Prostate gland (tissue), 2 donors: ENCODE data around the gene NUMBL. TPM values are rescaled to one million over a fixed set of nuclear protein-coding genes. Genes with fewer than 3 reads are reported as not detected.
"Not testable (repeated sequence)": the region's sequence is repeated elsewhere in the genome, so short reads cannot be mapped to it uniquely, and the experiment has no call there.

ENCODE experiments used
- DNase-seq: peaks from one replicate; pipeline ENCODE4 v3.0.0-alpha.2; 2019; ENCODE audit warnings: low spot score
- H3K27ac ChIP-seq, 2 donors: fragments of 200-600 bp; sonication (generic); 2 replicates each; pipeline ENCODE4 v1.5.1; 2017 to 2019
- H3K27me3 ChIP-seq: fragments of 200-600 bp; sonication (generic); replicated peaks from 2 replicates; pipeline ENCODE4 v1.5.1; 2019; ENCODE audit not compliant: insufficient read depth
- H3K36me3 ChIP-seq, 2 donors: fragments of 200-600 bp; sonication (generic); 1 replicate in 1 of 2; 2 replicates in 1 of 2; pipeline versions ENCODE4 v1.5.1 to v1.8.1; 2017 to 2019
- H3K4me1 ChIP-seq: fragments of 200-600 bp; sonication (generic); replicated peaks from 2 replicates; pipeline ENCODE4 v1.5.1; 2019
- H3K4me3 ChIP-seq, 2 donors: fragments of 200-600 bp; sonication (generic); 2 replicates each; pipeline ENCODE4 v1.5.1; 2017 to 2019
- H3K9me3 ChIP-seq: fragments of 200-600 bp; sonication (generic); 2 replicates; pipeline ENCODE4 v1.5.1; 2017
- POLR2A ChIP-seq: fragments of 450-650 bp; IDR thresholded peaks from one replicate; pipeline ENCODE4 v1.6.1; 2016; ENCODE audit warnings: antibody characterized with exemption, mild to moderate bottlenecking
- POLR2AphosphoS5 ChIP-seq: sonication (generic); formaldehyde crosslinking; IDR thresholded peaks from one replicate; pipeline ENCODE4 v1.6.1; 2017; ENCODE audit warnings: antibody characterized with exemption
- WGBS: methylation state at CpG from one replicate; pipeline ENCODE4 v1.1.5; 2018; 5-methylcytosine and 5-hydroxymethylcytosine counted together
- intact Hi-C: fragments of 100-400 bp; cut with DNase I; formaldehyde crosslinking; loops from one replicate; pipeline ENCODE4 v1.14.2; 2022
- total RNA-seq, 2 donors: library from RNA; depleted of rRNA; stranded (reverse); fragments of >200 nt; gene quantifications; one replicate each; pipeline ENCODE4 v1.1.0, GENCODE V29; 2016
- TF ChIP-seq, protein P1 (sequence below), 4 experiments: fragments of 200-600 bp in 2 of 4; fragments of 450-650 bp in 2 of 4; sonication (generic) in 2 of 4; IDR thresholded peaks; 1 replicate in 3 of 4; 2 replicates in 1 of 4; pipeline ENCODE4 v1.5.1; 2016 to 2019; ENCODE audit warnings: antibody characterized with exemption in 4 of 4, mild to moderate bottlenecking in 2 of 4, moderate library complexity in 2 of 4

Gene NUMBL
- total RNA-seq, 2 donors from 2014 or later, result 24.3 to 102 TPM

DNA sequence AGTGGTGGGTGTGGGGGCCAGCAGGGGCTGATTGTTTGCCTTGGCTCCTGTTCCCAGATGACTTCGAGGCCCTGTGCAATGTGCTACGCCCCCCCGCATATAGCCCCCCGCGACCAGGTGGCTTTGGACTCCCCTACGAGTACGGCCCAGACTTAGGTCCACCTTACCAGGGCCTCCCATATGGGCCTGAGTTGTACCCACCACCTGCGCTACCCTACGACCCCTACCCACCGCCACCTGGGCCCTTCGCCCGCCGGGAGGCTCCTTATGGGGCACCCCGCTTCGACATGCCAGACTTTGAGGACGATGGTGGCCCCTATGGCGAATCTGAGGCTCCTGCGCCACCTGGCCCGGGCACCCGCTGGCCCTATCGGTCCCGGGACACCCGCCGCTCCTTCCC lies 63.5 kb downstream of the NUMBL start:
- WGBS, result 91% methylated on average over 24 of the region's 24 CpGs
- Histone ChIP-seq H3K4me1 (no peaks in the 10 kb centered on the region), H3K9me3 (no peaks in the 10 kb centered on the region), H3K27ac (no peak overlapping the region), H3K36me3 (peaks cover 6 to 7% of the 10 kb centered on the region in 2 donors), H3K27me3 (no peaks in the 10 kb centered on the region), H3K4me3 (no peak overlapping the region)
- intact Hi-C loops, result no loop called here
- TF ChIP-seq, protein P1, sequence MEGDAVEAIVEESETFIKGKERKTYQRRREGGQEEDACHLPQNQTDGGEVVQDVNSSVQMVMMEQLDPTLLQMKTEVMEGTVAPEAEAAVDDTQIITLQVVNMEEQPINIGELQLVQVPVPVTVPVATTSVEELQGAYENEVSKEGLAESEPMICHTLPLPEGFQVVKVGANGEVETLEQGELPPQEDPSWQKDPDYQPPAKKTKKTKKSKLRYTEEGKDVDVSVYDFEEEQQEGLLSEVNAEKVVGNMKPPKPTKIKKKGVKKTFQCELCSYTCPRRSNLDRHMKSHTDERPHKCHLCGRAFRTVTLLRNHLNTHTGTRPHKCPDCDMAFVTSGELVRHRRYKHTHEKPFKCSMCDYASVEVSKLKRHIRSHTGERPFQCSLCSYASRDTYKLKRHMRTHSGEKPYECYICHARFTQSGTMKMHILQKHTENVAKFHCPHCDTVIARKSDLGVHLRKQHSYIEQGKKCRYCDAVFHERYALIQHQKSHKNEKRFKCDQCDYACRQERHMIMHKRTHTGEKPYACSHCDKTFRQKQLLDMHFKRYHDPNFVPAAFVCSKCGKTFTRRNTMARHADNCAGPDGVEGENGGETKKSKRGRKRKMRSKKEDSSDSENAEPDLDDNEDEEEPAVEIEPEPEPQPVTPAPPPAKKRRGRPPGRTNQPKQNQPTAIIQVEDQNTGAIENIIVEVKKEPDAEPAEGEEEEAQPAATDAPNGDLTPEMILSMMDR (IDR thresholded peaks at IDR 0.05), result no peak
- TF ChIP-seq POLR2AphosphoS5, result no peak
- TF ChIP-seq POLR2A, result no peak
- DNase-seq, result no peak

GRCh38 chr19:40625406-40626120 lies 64.9 kb downstream of the NUMBL start:
- H3K4me1 ChIP-seq, result no peaks in the 10 kb centered on the region
- 75% methylated on average over 7 of the region's 7 CpGs for WGBS
- intact Hi-C loops, result no loop called here
- H3K4me3 ChIP-seq, result no peak overlapping the region
- DNase-seq, result no peak
- no peaks in the 10 kb centered on the region for H3K27me3 ChIP-seq
- no peak overlapping the region for H3K27ac ChIP-seq
- TF ChIP-seq, protein P1 (IDR thresholded peaks at IDR 0.05), result no peak
- TF ChIP-seq POLR2AphosphoS5, result no peak
- TF ChIP-seq POLR2A, result no peak
- no peaks in the 10 kb centered on the region for H3K9me3 ChIP-seq
- H3K36me3 ChIP-seq, result peaks cover 6 to 7% of the 10 kb centered on the region in 2 donors

DNA sequence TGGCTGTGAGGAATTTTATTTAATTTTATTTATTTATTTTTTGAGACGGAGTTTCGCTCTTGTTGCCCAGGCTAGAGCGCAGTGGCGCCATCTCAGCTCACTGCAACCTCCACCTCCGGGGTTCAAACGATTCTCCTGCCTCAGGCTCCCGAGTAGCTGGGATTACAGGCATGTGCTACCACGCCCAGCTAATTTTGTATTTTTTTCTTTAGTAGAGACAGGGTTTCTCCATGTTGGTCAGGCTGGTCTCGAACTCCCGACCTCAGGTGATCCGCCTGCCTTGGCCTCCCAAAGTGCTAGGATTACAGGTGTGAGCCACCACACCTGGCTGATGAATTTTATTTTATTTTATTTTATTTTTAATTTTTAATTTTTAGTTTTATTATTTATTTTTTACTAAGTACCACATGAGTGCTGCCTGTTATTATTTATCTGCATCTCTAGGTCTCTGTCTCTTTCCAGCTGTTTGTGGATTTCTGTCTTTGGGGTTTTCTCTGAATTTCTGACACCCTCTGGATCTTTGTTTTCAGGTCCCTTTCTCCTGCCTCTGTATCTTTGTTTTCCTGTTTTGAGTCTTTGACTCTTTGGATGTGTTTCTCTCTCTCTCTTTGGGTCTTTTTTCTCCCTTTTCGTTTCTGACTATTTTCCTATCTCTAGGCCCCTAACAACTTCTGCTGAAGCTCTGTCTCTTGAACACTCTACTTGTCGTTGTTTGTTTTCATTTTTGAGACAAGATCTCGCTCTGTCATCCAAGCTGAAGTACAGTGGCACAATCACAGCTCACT lies 65.9 kb downstream of the NUMBL start:
- 85% methylated on average over 14 of the region's 14 CpGs for WGBS
- intact Hi-C loops, H3K9me3 ChIP-seq, H3K4me1 ChIP-seq, H3K36me3 ChIP-seq, H3K27ac ChIP-seq, H3K4me3 ChIP-seq, H3K27me3 ChIP-seq, DNase-seq: not testable (repeated sequence)

DNA sequence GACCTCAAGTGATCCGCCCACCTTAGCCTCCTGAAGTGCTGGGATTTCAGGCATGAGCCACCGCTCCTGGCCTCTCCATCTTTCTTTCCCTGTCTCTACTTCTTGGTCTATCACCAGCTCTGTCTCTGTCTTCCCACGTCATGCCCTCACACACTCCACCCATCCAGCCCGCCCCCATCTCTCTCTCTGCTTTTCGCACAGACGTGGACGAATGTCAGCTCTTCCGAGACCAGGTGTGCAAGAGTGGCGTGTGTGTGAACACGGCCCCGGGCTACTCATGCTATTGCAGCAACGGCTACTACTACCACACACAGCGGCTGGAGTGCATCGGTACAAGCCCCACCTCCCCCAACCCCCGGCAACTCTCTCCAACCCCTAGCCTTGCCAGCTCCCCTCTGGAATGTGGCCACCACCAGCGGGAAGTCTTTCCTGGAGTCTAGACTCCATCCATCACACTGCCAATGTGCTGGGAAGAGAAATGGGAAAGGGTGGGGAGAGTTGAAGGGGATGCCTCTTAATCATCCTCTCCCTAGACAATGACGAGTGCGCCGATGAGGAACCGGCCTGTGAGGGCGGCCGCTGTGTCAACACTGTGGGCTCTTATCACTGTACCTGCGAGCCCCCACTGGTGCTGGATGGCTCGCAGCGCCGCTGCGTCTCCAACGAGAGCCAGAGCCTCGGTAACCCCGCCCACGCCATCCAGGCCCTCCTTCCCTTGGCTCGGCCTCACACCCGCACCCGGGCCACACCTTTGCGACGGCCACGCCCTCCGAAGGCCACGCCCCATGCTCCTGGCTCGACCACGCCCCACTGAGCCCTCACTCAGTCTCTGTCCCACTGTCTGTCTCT lies 66.8 kb downstream of the NUMBL start:
- 53% methylated on average over 41 of the region's 41 CpGs for WGBS
- H3K9me3 ChIP-seq, result no peaks in the 10 kb centered on the region
- H3K27ac ChIP-seq, result no peak overlapping the region
- peaks cover 7 to 12% of the 10 kb centered on the region in 2 donors for H3K36me3 ChIP-seq
- H3K4me3 ChIP-seq, result no peak overlapping the region
- intact Hi-C loops, result no loop called here
- H3K27me3 ChIP-seq, result no peaks in the 10 kb centered on the region
- no peak for DNase-seq
- TF ChIP-seq POLR2AphosphoS5 (no peak), POLR2A (no peak)
- TF ChIP-seq, protein P1 (IDR thresholded peaks at IDR 0.05), result no peak
- no peaks in the 10 kb centered on the region for H3K4me1 ChIP-seq

GRCh38 chr19:40622773-40623075 lies 67.7 kb downstream of the NUMBL start:
- H3K27ac ChIP-seq, result no peak overlapping the region
- no peaks in the 10 kb centered on the region for H3K27me3 ChIP-seq
- no peaks in the 10 kb centered on the region for H3K4me1 ChIP-seq
- H3K4me3 ChIP-seq, result no peak overlapping the region
- H3K9me3 ChIP-seq, result no peaks in the 10 kb centered on the region
- DNase-seq, result no peak
- peaks cover 5 to 12% of the 10 kb centered on the region in 2 donors for H3K36me3 ChIP-seq
- TF ChIP-seq POLR2AphosphoS5, result no peak
- TF ChIP-seq POLR2A, result no peak
- TF ChIP-seq, protein P1 (IDR thresholded peaks at IDR 0.05), result no peak
- WGBS, result 88% methylated on average over 7 of the region's 7 CpGs
- intact Hi-C loops, result no loop called here
